ENCODE data around the gene EPB41L4B. TPM values are rescaled to one million over a fixed set of nuclear protein-coding genes. Genes with fewer than 3 reads are reported as not detected.

EPB41L4B gene
- total and polyA plus RNA-seq, 4 experiments from 2014 or later: not detected

DNA sequence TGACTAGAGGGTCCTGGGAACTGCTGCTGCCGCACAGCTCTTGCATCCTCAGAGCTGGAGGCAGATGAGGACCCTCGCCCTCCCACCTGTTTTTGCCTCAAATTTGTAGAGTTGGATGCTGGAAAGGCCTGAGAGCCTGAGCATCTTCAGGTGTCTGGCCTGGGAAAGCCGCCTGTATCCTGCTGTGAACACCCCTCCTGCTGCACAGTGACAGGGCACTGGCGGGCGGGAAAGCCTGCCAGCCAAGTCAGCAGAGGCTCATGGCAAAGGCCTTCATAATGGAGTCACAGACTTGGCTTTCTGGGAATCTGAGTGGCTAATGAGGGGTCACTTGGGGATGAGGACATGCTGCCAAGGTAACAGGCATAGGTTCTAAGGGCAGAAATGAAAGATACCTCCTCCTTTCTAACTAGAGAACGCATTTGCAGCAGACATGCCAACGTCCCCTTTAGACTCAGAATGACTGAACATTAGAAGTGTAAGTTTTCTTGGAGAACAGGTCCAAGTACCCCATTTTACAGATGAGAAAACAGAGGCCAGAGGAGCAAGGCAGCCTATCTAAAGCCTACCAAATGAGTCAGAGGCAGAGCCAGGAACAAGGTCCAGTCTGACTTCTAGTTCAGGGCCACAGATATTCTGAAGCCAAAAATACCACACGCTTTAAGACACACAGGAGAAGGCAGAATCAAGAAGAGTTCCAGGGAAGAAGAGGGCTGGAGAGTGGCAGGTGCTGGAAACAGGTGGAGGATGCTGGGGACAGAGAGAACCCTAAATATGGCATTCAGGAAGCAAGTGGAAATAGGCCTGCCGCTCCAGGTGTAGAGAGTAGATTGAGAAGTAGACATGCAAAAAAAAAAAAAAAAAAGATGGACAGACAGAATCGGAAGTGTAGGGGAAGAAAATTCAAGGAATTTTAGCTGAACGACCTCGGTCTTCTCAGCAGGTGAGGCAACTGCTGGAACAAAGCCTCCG lies 44.1 kb downstream of the EPB41L4B start:
- H3K27ac Mint-ChIP-seq: no peak overlapping the region
- Histone ChIP-seq H3K27me3 (ENCODE audit: insufficient read depth, low read length) (no peaks in the 10 kb centered on the region), H3K27ac (ENCODE audit: low read depth, low read length) (no peak overlapping the region), H3K36me3 (ENCODE audit: insufficient read depth, low read length) (no peaks in the 10 kb centered on the region), H3K9me3 (ENCODE audit: control insufficient read depth in 1 of 2, low read length in 2 of 2) (no peaks in the 10 kb centered on the region), H3K4me3 (ENCODE audit: low read length in 2 of 2) (no peak overlapping the region), H3K4me1 (ENCODE audit: insufficient read depth, low read length) (no peaks in the 10 kb centered on the region)
- no peak overlapping the region for H3K4me3 Mint-ChIP-seq
- intact Hi-C loops (cut with micrococcal nuclease): no loop called here
- H3K4me1 Mint-ChIP-seq: no peaks in the 10 kb centered on the region
- ChIA-PET POLR2A (ENCODE audit: partially characterized antibody) (no interaction called here), CTCF (ENCODE audit: partially characterized antibody) (no interaction called here)
- peaks cover 2 to 14% of the 10 kb centered on the region in 2 donors for H3K27me3 Mint-ChIP-seq
- H3K36me3 Mint-ChIP-seq: no peaks in the 10 kb centered on the region
- peaks cover 0 to 3% (median 0%) of the 10 kb centered on the region in 8 donors for H3K9me3 Mint-ChIP-seq
- DNase-seq: no peak

GRCh38 chr9:109274884-109275730 lies 45.8 kb downstream of the EPB41L4B start:
- H3K4me1 ChIP-seq (ENCODE audit: insufficient read depth, low read length): no peaks in the 10 kb centered on the region
- Mint-ChIP-seq H3K9me3 (peaks cover 0 to 3% (median 0%) of the 10 kb centered on the region in 8 donors), H3K27me3 (peaks cover 2 to 14% of the 10 kb centered on the region in 2 donors), H3K36me3 (no peaks in the 10 kb centered on the region), H3K27ac (no peak overlapping the region), H3K4me3 (no peak overlapping the region), H3K4me1 (no peaks in the 10 kb centered on the region)
- H3K36me3 ChIP-seq (ENCODE audit: insufficient read depth, low read length): no peaks in the 10 kb centered on the region
- H3K9me3 ChIP-seq (ENCODE audit: control insufficient read depth in 1 of 2, low read length in 2 of 2): no peaks in the 10 kb centered on the region
- ChIA-PET POLR2A (ENCODE audit: partially characterized antibody) (no interaction called here), CTCF (ENCODE audit: partially characterized antibody) (no interaction called here)
- intact Hi-C loops (cut with micrococcal nuclease): no loop called here
- DNase-seq: no peak
- no peak overlapping the region for H3K4me3 ChIP-seq (ENCODE audit: low read length in 2 of 2)
- no peaks in the 10 kb centered on the region for H3K27me3 ChIP-seq (ENCODE audit: insufficient read depth, low read length)
- no peak overlapping the region for H3K27ac ChIP-seq (ENCODE audit: low read depth, low read length)

DNA sequence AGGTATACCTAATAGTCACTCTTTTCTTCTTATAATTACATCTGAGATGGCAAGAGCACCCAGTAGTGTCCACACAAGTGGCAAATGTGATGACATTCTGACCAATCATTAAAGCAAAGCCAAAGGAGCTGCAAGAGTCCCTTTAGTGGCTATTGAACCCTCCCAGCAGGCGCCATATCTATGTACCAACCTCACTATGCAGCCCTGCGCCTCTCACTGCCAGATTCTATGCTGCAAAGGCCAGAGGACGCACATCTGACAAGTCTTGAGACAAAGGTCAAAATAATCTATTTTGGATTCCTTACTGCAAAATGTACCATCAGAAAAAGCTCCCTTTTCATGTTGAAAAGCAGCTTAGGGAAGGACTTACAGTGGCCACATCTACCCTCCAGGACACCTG lies 47.0 kb downstream of the EPB41L4B start:
- H3K4me1 ChIP-seq (ENCODE audit: insufficient read depth, low read length): no peaks in the 10 kb centered on the region
- H3K4me3 Mint-ChIP-seq: no peak overlapping the region
- H3K27me3 ChIP-seq (ENCODE audit: insufficient read depth, low read length): no peaks in the 10 kb centered on the region
- no peaks in the 10 kb centered on the region for H3K36me3 Mint-ChIP-seq
- no peak overlapping the region for H3K27ac ChIP-seq (ENCODE audit: low read depth, low read length)
- intact Hi-C loops (cut with micrococcal nuclease): no loop called here
- POLR2A ChIA-PET (ENCODE audit: partially characterized antibody): no interaction called here
- peaks cover 2 to 14% of the 10 kb centered on the region in 2 donors for H3K27me3 Mint-ChIP-seq
- H3K27ac Mint-ChIP-seq: no peak overlapping the region
- H3K9me3 ChIP-seq (ENCODE audit: control insufficient read depth in 1 of 2, low read length in 2 of 2): no peaks in the 10 kb centered on the region
- no peak for DNase-seq
- H3K9me3 Mint-ChIP-seq: peaks cover 0 to 3% (median 0%) of the 10 kb centered on the region in 8 donors
- H3K36me3 ChIP-seq (ENCODE audit: insufficient read depth, low read length): no peaks in the 10 kb centered on the region
- no peak overlapping the region for H3K4me3 ChIP-seq (ENCODE audit: low read length in 2 of 2)
- CTCF ChIA-PET (ENCODE audit: partially characterized antibody): no interaction called here
- H3K4me1 Mint-ChIP-seq: no peaks in the 10 kb centered on the region

- H3K36me3 ChIP-seq (ENCODE audit: insufficient read depth, low read length): no peaks in the 10 kb centered on the region
- H3K36me3 Mint-ChIP-seq: no peaks in the 10 kb centered on the region
- H3K9me3 Mint-ChIP-seq: peaks cover 0 to 3% (median 0%) of the 10 kb centered on the region in 8 donors
- ChIA-PET POLR2A (ENCODE audit: partially characterized antibody) (no interaction called here), CTCF (ENCODE audit: partially characterized antibody) (no interaction called here)
- no peaks in the 10 kb centered on the region for H3K4me1 Mint-ChIP-seq
- no peak overlapping the region for H3K27ac ChIP-seq (ENCODE audit: low read depth, low read length)
- H3K4me3 Mint-ChIP-seq: no peak overlapping the region
- no peak for DNase-seq
- H3K4me3 ChIP-seq (ENCODE audit: low read length in 2 of 2): no peak overlapping the region
- intact Hi-C loops (cut with micrococcal nuclease): no loop called here
- peaks cover 2 to 14% of the 10 kb centered on the region in 2 donors for H3K27me3 Mint-ChIP-seq
- H3K4me1 ChIP-seq (ENCODE audit: insufficient read depth, low read length): no peaks in the 10 kb centered on the region
- H3K27me3 ChIP-seq (ENCODE audit: insufficient read depth, low read length): no peaks in the 10 kb centered on the region
- no peak overlapping the region for H3K27ac Mint-ChIP-seq
- no peaks in the 10 kb centered on the region for H3K9me3 ChIP-seq (ENCODE audit: control insufficient read depth in 1 of 2, low read length in 2 of 2)
These were observed 48.1 kb downstream of the EPB41L4B start for GRCh38 chr9:109272745-109273144.

DNA sequence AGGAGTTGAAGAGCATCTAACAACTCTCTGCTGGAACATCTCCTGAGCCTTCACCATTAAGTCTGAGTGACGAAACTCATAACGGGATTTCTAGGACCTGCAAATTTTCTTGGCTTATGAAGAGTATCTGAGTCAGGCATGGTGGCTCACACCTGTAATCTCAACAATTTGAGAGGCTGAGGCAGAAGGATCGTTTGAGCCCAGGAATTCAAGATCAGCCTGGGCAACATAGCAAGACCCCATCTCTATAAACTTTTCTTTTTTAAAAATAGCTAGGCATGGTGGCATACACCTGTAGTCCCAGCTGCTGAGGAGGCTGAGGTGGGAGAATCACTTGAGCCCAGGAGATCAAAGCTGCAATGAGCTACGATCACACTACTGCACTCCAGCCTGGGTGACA lies 48.8 kb downstream of the EPB41L4B start:
- Mint-ChIP-seq H3K9me3 (peaks cover 0 to 3% (median 0%) of the 10 kb centered on the region in 8 donors), H3K36me3 (no peaks in the 10 kb centered on the region), H3K27me3 (peaks cover 2 to 10% of the 10 kb centered on the region in 2 donors), H3K27ac (no peak overlapping the region), H3K4me3 (no peak overlapping the region), H3K4me1 (no peaks in the 10 kb centered on the region)
- H3K4me1 ChIP-seq (ENCODE audit: insufficient read depth, low read length): no peaks in the 10 kb centered on the region
- H3K4me3 ChIP-seq (ENCODE audit: low read length in 2 of 2): no peak overlapping the region
- CTCF ChIA-PET (ENCODE audit: partially characterized antibody): no interaction called here
- no peak overlapping the region for H3K27ac ChIP-seq (ENCODE audit: low read depth, low read length)
- POLR2A ChIA-PET (ENCODE audit: partially characterized antibody): no interaction called here
- intact Hi-C loops (cut with micrococcal nuclease): no loop called here
- H3K27me3 ChIP-seq (ENCODE audit: insufficient read depth, low read length): no peaks in the 10 kb centered on the region
- H3K36me3 ChIP-seq (ENCODE audit: insufficient read depth, low read length): no peaks in the 10 kb centered on the region
- no peaks in the 10 kb centered on the region for H3K9me3 ChIP-seq (ENCODE audit: control insufficient read depth in 1 of 2, low read length in 2 of 2)
- DNase-seq: no peak

GRCh38 chr9:109270971-109271925 lies 49.6 kb downstream of the EPB41L4B start:
- no peaks in the 10 kb centered on the region for H3K36me3 Mint-ChIP-seq
- H3K9me3 Mint-ChIP-seq: peaks cover 0 to 3% (median 0%) of the 10 kb centered on the region in 8 donors
- CTCF ChIA-PET (ENCODE audit: partially characterized antibody): no interaction called here
- no peak overlapping the region for H3K27ac ChIP-seq (ENCODE audit: low read depth, low read length)
- POLR2A ChIA-PET (ENCODE audit: partially characterized antibody): no interaction called here
- H3K36me3 ChIP-seq (ENCODE audit: insufficient read depth, low read length): no peaks in the 10 kb centered on the region
- H3K4me1 Mint-ChIP-seq: no peaks in the 10 kb centered on the region
- no peaks in the 10 kb centered on the region for H3K9me3 ChIP-seq (ENCODE audit: control insufficient read depth in 1 of 2, low read length in 2 of 2)
- H3K4me1 ChIP-seq (ENCODE audit: insufficient read depth, low read length): no peaks in the 10 kb centered on the region
- no peak overlapping the region for H3K4me3 ChIP-seq (ENCODE audit: low read length in 2 of 2)
- H3K4me3 Mint-ChIP-seq: no peak overlapping the region
- DNase-seq: no peak
- H3K27me3 ChIP-seq (ENCODE audit: insufficient read depth, low read length): no peaks in the 10 kb centered on the region
- no peak overlapping the region for H3K27ac Mint-ChIP-seq
- intact Hi-C loops (cut with micrococcal nuclease): no loop called here
- peaks cover 0 to 6% of the 10 kb centered on the region in 2 donors for H3K27me3 Mint-ChIP-seq

Data from CD4-positive, alpha-beta memory T cell (primary cell).